GM10266 (cell line): Measurements from ENCODE around the gene SLC2A4.
A peak's percentile ranks its signal among the peaks of the same experiment; 100 is the strongest.

Experiments
- DNase-seq: peaks from one replicate; pipeline ENCODE4 v3.0.0; 2012; ENCODE audit errors: extremely low spot score
- TF ChIP-seq, protein P1 (sequence below): IDR thresholded peaks from 2 replicates; pipeline ENCODE4 v1.5.1; 2012; ENCODE audit warnings: mild to moderate bottlenecking, low read depth; ENCODE audit not compliant: control insufficient read depth, insufficient read depth; ENCODE audit errors: missing control alignments

SLC2A4 gene

GRCh38 chr17:7314719-7315569 lies 33.4 kb downstream of the SLC2A4 start, which contains the start of gene GPS2:
GPS2 (minus strand) TSS chr17:7315360; CDS start chr17:7315052, 308 bp downstream.
- DNase-seq: peak; percentile 96
- TF ChIP-seq, protein P1, sequence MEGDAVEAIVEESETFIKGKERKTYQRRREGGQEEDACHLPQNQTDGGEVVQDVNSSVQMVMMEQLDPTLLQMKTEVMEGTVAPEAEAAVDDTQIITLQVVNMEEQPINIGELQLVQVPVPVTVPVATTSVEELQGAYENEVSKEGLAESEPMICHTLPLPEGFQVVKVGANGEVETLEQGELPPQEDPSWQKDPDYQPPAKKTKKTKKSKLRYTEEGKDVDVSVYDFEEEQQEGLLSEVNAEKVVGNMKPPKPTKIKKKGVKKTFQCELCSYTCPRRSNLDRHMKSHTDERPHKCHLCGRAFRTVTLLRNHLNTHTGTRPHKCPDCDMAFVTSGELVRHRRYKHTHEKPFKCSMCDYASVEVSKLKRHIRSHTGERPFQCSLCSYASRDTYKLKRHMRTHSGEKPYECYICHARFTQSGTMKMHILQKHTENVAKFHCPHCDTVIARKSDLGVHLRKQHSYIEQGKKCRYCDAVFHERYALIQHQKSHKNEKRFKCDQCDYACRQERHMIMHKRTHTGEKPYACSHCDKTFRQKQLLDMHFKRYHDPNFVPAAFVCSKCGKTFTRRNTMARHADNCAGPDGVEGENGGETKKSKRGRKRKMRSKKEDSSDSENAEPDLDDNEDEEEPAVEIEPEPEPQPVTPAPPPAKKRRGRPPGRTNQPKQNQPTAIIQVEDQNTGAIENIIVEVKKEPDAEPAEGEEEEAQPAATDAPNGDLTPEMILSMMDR: no peak

- DNase-seq: no peak
Observed at GRCh38 chr17:7315570-7316235, 34.2 kb downstream of the SLC2A4 start.

GRCh38 chr17:7317161-7317803 lies 35.8 kb downstream of the SLC2A4 start:
- TF ChIP-seq, protein P1: no peak
- no peak for DNase-seq

More at GRCh38 chr17:7315570-7316235, 34.2 kb downstream of the SLC2A4 start:
- TF ChIP-seq, protein P1: no peak

DNA sequence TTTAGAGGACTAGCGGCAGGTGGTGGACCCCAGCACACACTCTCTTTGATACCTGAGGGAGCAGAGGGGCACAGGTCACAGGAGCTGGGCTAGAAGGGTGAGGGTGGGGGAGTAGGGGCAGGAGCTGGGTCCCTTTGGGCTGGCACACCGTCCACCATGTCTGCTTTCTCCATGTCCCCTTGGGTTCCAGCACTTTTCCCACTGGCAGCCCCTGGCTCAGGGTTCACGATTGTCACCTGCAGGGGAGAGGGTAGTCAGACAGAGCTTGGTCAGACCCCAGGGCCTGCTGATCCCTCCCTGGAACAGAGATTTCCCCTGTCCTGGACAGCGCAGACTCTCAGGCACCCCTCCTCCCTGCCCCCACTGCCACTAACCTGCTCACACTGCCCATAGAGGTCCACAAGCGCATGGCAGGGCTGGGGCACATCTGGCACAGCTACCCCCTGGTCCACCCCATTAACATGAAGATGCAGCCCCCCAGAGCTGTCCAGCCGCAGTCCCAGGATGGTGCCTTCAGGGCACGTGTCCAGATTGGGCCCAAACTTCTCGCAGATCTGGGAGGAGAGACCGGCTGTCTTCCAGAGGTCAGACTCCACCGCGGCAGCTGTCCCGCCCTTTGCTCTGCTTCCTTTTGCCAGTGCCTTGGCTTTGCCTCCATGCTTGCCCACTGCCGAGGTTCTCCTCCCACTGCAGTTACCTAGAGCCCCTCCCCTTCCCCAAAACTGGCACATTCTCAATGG lies 36.8 kb downstream of the SLC2A4 start:
- no peak for DNase-seq
- TF ChIP-seq, protein P1: no peak

GRCh38 chr17:7321466-7321865 lies 39.9 kb downstream of the SLC2A4 start:
- TF ChIP-seq, protein P1: no peak
- DNase-seq: no peak

- DNase-seq: peak; percentile 7
- TF ChIP-seq, protein P1: no peak
Observed at GRCh38 chr17:7322520-7323194, 41.1 kb downstream of the SLC2A4 start.
